GM18519 (cell line): Measurements from ENCODE around the gene NSD2.

ENCODE experiments used
- ATAC-seq: cut with Tn5 transposase; IDR thresholded peaks from one replicate; pipeline ENCODE4 v1.9.1; 2021; ENCODE audit warnings: mild to moderate bottlenecking, moderate library complexity; ENCODE audit not compliant: unreplicated experiment, low FRiP score

NSD2 gene

GRCh38 chr4:1862961-1863296 lies 8.3 kb upstream of the NSD2 start:
- no peak for ATAC-seq

GRCh38 chr4:1863297-1864033 lies 7.7 kb upstream of the NSD2 start:
- no peak for ATAC-seq

GRCh38 chr4:1864076-1865008 lies 6.9 kb upstream of the NSD2 start:
- ATAC-seq, result no peak

- ATAC-seq, result no peak
Measured at GRCh38 chr4:1866189-1866661, 5.0 kb upstream of the NSD2 start.

GRCh38 chr4:1868293-1868692 lies 2.9 kb upstream of the NSD2 start:
- no peak for ATAC-seq

DNA sequence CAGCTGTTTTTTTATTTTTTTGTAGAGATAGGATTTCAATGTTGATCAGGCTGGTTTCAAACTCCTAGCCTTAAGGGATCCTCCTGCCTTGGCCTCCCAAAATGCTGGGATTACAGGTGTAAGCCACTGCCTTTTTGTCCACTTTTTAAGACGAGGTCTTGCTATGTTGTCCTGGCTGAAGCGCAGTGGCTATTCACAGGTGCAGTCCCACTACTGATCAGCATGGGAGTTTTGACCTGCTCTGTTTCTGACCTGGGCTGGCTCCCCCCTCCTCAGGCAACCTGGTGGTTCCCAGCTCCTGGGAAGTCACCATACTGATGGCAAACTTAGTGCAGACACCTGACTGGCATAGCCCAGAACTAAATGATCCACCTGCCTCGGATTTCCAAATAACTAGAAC lies 2.3 kb upstream of the NSD2 start:
- ATAC-seq, result no peak

- no peak for ATAC-seq
Measured at GRCh38 chr4:1869530-1870327, 1.5 kb upstream of the NSD2 start.

DNA sequence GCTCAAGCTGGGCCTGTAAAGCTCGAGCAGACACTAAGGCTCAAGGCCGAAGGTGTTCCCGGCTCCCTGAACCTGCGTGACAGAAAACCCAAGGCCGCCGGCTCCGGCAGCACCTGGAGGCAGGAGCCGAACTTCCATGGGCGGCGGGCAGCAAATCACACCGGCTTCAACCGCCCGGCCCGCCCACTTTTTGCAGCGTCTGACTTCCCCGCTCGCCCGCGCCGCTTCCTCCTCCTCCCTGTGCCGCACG lies 940 bp upstream of the NSD2 start:
- ATAC-seq, result peak; percentile 25

DNA sequence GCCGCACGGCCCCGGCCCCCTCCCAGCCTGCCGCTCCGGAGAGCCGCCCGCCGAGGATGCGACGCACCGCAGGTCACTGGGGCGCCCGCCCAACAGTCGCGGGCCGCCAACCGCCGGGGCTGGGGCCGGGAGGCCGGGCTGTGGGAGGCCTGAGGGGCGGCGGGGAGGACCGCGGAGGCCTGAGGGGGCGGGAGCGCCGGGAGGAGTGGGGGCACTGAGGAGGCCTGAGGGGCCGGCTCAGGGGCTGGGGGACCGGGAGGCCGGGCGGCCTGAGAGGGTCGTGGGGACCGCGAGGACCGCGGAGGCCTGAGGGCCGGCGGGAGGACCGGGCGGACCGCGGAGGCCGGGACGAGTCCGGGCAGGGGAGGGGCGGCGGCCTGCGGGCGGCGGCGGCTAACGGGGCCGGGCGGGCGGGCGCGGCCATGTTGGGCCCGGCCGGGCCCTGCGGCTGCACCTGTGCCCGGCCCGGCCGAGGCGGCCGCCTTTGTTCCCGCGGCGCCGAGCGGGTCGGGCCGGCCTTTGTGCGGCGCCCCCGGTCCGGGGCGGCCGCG lies 353 bp downstream of the NSD2 start:
- peak; percentile 6 for ATAC-seq

GRCh38 chr4:1872870-1873269 lies 1.7 kb downstream of the NSD2 start:
- no peak for ATAC-seq

DNA sequence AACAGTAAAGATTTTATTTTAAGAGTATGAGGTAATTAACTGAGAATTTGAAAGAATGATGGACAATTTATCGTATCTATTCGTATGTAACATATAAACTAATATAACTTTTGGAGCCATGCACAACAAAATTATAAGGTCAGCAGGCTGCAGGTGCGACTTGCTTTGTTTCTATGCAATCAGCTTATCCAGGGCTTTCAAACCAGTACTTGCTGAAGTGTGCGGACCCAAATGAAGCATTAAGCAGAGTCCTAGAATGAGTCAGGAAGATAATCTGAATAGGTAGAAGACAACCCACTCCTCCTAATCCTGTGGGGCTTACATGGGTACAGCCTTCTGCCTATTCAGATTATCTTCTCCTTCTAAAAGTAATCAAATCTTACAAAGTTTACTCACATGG lies 2.1 kb downstream of the NSD2 start:
- ATAC-seq, result no peak

GRCh38 chr4:1873776-1874175 lies 2.6 kb downstream of the NSD2 start:
- no peak for ATAC-seq

- no peak for ATAC-seq
Measured at GRCh38 chr4:1874201-1874600, 3.0 kb downstream of the NSD2 start.

- no peak for ATAC-seq
Measured at GRCh38 chr4:1879485-1879884, 8.3 kb downstream of the NSD2 start.

DNA sequence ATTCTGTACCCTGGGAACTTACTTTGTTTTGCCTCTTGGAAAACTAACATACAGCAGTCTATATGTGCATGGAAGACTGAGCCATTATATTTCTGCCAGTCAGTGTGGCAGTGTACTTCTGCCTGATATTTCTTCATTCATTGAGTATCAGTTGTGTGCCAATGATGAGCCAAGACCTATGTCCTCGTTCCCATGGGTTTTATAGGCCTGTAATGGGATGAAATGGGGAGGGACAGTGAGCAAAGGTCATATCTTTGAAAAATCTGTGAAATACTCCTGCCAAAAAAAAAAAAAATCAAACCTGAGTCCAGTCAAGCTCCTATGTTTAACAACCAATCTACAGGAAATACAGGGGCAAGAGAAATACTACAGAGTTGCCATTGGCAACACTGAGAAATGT lies 9.1 kb downstream of the NSD2 start:
- ATAC-seq, result no peak

DNA sequence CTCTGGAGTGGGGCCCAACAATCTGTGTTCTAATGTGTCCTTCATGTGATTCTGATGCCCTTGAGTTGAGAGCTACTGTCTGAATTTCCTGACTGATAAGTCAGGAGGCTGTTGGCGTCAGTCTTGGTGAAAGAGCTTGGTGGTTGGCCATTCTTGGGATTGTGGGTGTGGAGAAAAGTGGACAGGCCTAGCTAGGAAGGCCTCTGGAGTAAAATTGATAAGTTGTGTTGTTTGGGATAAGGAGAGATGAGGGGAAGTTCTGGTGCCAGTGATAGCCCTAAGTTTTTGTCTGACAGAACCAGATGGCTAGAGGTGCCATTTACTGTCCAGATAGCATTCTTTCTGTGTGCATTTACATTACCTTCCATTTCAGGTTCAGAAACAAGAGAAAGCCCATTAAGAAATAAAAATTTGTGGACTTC lies 11.7 kb downstream of the NSD2 start:
- no peak for ATAC-seq

DNA sequence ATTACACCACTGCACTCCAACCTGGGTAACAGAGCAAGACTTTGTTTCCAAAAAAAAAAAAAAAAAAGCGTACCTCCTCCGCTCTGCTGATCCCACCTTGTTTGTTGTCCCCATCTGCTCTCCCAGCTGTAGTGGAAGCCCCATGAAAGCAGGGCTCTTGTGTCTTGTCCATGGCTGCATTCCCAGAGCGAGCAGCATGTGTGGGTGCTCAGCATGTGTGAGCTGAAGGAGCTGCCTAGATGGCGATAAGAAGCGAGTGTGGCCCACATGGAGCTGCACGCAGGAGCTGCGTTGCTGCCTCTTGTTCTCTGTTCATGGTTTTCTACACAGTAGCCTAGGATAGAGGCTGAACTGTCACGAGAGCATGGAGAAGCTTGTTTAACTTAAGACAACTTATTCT lies 12.4 kb downstream of the NSD2 start:
- no peak for ATAC-seq

DNA sequence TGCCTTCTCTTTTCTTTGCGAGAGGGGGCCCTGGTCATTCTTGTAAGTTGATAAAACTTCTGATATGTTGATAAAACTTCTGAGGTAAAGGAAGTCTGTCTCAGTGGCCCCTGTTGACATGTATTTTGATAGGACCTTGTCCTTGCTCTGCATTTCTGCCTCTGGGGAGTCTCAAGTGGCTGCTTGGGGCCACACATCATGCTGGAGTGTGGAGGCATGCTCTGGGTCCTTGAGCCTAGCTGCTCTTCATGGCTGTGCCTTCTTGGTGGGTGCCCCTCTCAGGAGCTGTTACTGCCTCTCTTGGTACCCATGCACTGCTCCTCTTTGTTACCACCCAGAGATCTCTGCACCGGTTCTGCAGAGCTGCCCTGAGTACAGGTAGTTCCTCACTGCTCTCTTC lies 14.2 kb downstream of the NSD2 start:
- no peak for ATAC-seq

DNA sequence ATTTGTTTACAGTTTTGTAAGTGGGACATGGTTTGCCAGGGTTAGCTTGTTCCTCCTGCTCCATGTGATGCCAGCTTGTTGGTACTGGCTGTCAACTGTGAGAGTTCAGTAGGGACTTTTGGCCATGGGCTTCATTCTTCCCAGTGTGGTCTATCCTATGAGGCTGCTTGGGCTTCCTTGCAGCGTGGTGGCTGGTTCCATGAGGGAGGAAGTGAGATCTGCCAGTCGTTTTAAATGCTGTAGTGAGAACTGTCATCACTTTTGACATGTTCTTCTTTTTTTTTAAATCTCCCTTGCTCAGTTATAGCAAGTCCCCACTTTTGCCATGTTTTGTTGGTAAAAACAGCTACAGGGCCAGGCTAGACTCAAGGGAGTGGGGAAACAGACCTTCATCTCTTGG lies 15.9 kb downstream of the NSD2 start:
- ATAC-seq, result no peak

- no peak for ATAC-seq
Measured at GRCh38 chr4:1890979-1891570, 19.9 kb downstream of the NSD2 start.
